GM12878 (cell line): ENCODE measurements around the gene SF1. TPM values are rescaled to one million over a fixed set of nuclear protein-coding genes. Genes with fewer than 3 reads are reported as not detected.
A peak's percentile ranks its signal among the peaks of the same experiment; 100 is the strongest.

Experiments
- CBX5 ChIP-seq: sonication (generic); IDR thresholded peaks from 2 replicates; pipeline ENCODE4 v1.6.1; 2016; ENCODE audit warnings: low read depth, moderate library complexity, mild to moderate bottlenecking, inconsistent platforms
- CEBPZ ChIP-seq: fragments of 150-350 bp; IDR thresholded peaks from 2 replicates; pipeline ENCODE4 v1.6.1; 2016; ENCODE audit warnings: low read depth, low read length
- CHD2 ChIP-seq: IDR thresholded peaks from 2 replicates; pipeline ENCODE4 v1.6.1; 2011; ENCODE audit warnings: low read depth, low read length, improper control_type of control experiment, borderline replicate concordance
- CHD4 ChIP-seq: fragments of 200-600 bp; sonication (generic); IDR thresholded peaks from 2 replicates; pipeline ENCODE4 v1.6.1; 2016; ENCODE audit warnings: mild to moderate bottlenecking
- ETV6 ChIP-seq, 2 experiments: fragments of 450-650 bp in 1 of 2; IDR thresholded peaks in 1 of 2; conservative IDR thresholded peaks in 1 of 2; 2 replicates each; pipeline ENCODE4 v1.6.1; 2014; ENCODE audit warnings: antibody characterized with exemption in 1 of 2, borderline replicate concordance in 1 of 2, low read depth in 1 of 2, mild to moderate bottlenecking in 1 of 2, moderate library complexity in 1 of 2
- EZH2 ChIP-seq: IDR thresholded peaks from 2 replicates; pipeline ENCODE4 v1.6.1; 2012; ENCODE audit warnings: low read depth, mild to moderate bottlenecking, control low read depth, inconsistent platforms, low read length, borderline replicate concordance; ENCODE audit not compliant: control insufficient read depth
- FOXM1 ChIP-seq: IDR thresholded peaks from 2 replicates; pipeline ENCODE4 v1.6.1; 2012; ENCODE audit warnings: low read depth, mild to moderate bottlenecking, inconsistent platforms, low read length, moderate library complexity
- GABPA ChIP-seq: IDR thresholded peaks from 2 replicates; pipeline ENCODE4 v1.6.1; 2014; ENCODE audit warnings: antibody characterized with exemption, low read depth, mild to moderate bottlenecking, inconsistent platforms
- IKZF2 ChIP-seq, 2 experiments: fragments of 450-650 bp; IDR thresholded peaks; 2 replicates each; pipeline ENCODE4 v1.6.1; 2017; ENCODE audit warnings: mild to moderate bottlenecking in 2 of 2, moderate library complexity in 2 of 2
- IRF5 ChIP-seq: fragments of 450-650 bp; IDR thresholded peaks from 2 replicates; pipeline ENCODE4 v1.6.1; 2017; ENCODE audit warnings: borderline replicate concordance
- MEF2B ChIP-seq: fragments of 450-650 bp; IDR thresholded peaks from 2 replicates; pipeline ENCODE4 v1.6.1; 2018; ENCODE audit warnings: mild to moderate bottlenecking, moderate library complexity; ENCODE audit not compliant: partially characterized antibody, poor library complexity, severe bottlenecking
- NBN ChIP-seq: fragments of 450-650 bp; IDR thresholded peaks from 2 replicates; pipeline ENCODE4 v1.6.1; 2016
- PAX8 ChIP-seq: fragments of 450-650 bp; IDR thresholded peaks from 2 replicates; pipeline ENCODE4 v1.6.1; 2017; ENCODE audit warnings: mild to moderate bottlenecking, moderate library complexity
- POLR2AphosphoS5 ChIP-seq: IDR thresholded peaks from 2 replicates; pipeline ENCODE4 v1.6.1; 2011; ENCODE audit warnings: mild to moderate bottlenecking, low read length, inconsistent platforms
- WRNIP1 ChIP-seq: IDR thresholded peaks from 2 replicates; pipeline ENCODE4 v1.6.1; 2011; ENCODE audit warnings: low read depth, low read length, improper control_type of control experiment, borderline replicate concordance
- YBX1 ChIP-seq: fragments of 450-650 bp; IDR thresholded peaks from 2 replicates; pipeline ENCODE4 v1.6.1; 2016; ENCODE audit warnings: antibody characterized with exemption
- polyA plus RNA-seq, 11 experiments: library from polyadenylated mRNA; depleted of rRNA in 4 of 11; unstranded in 6 of 11; stranded (reverse) in 5 of 11; fragments of >200 nt; fragmentation: Nextera tagmentation in 4 of 11; fragmentation: Illumina TruSeq in 1 of 11; extraction: Ambion mirVana in 4 of 11; extraction: Trizol in 1 of 11; gene quantifications; 1 replicate in 1 of 11; 2 replicates in 10 of 11; pipeline versions ENCODE4 v1.2.1 to v1.2.3, GENCODE V29; 2011 to 2016; ENCODE audit warnings: inconsistent platforms in 2 of 11, missing spikeins in 2 of 11, low read depth in 1 of 11
- total RNA-seq, 4 experiments: library from RNA; depleted of rRNA in 3 of 4; stranded (reverse); fragments of >200 nt in 3 of 4; fragmentation: Illumina TruSeq in 1 of 4; extraction: Trizol in 1 of 4; gene quantifications; 2 replicates each; pipeline versions ENCODE4 v1.2.1 to v1.2.3, GENCODE V29; 2013 to 2021
- TF ChIP-seq, protein P1 (sequence below): IDR thresholded peaks from 2 replicates; pipeline ENCODE4 v1.6.1; 2011; ENCODE audit warnings: low read depth, mild to moderate bottlenecking, low read length, moderate library complexity, borderline replicate concordance; ENCODE audit errors: extremely low read depth
- TF ChIP-seq, protein P2 (sequence below): IDR thresholded peaks from 2 replicates; pipeline ENCODE4 v1.6.1; 2012; ENCODE audit warnings: mild to moderate bottlenecking, low read depth, low read length
- TF ChIP-seq, protein P3 (sequence below): IDR thresholded peaks from 2 replicates; pipeline ENCODE4 v1.6.1; 2011; ENCODE audit warnings: mild to moderate bottlenecking, low read depth, low read length, moderate library complexity; ENCODE audit not compliant: insufficient replicate concordance

The SF1 gene
- total and polyA plus RNA-seq, 10 of the 15 experiments (the other 5 are each of a cell fraction or from before 2014, with no cell fraction given): 13.6 to 337 (median 103) TPM

GRCh38 chr11:64772303-64773018 lies 5.9 kb downstream of the SF1 start (continued):
- TF ChIP-seq, protein P1, sequence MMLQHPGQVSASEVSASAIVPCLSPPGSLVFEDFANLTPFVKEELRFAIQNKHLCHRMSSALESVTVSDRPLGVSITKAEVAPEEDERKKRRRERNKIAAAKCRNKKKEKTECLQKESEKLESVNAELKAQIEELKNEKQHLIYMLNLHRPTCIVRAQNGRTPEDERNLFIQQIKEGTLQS: no peak
- TF ChIP-seq CHD2: no peak
- no peak; a peak in 1 of 4 replicates for TF ChIP-seq ETV6 (conservative IDR thresholded peaks at IDR 0.05 in 1 of 2, IDR thresholded peaks at IDR 0.05 in 1 of 2; ENCODE audit: borderline replicate concordance in 1 of 2, low read depth in 1 of 2)
- TF ChIP-seq, protein P2, sequence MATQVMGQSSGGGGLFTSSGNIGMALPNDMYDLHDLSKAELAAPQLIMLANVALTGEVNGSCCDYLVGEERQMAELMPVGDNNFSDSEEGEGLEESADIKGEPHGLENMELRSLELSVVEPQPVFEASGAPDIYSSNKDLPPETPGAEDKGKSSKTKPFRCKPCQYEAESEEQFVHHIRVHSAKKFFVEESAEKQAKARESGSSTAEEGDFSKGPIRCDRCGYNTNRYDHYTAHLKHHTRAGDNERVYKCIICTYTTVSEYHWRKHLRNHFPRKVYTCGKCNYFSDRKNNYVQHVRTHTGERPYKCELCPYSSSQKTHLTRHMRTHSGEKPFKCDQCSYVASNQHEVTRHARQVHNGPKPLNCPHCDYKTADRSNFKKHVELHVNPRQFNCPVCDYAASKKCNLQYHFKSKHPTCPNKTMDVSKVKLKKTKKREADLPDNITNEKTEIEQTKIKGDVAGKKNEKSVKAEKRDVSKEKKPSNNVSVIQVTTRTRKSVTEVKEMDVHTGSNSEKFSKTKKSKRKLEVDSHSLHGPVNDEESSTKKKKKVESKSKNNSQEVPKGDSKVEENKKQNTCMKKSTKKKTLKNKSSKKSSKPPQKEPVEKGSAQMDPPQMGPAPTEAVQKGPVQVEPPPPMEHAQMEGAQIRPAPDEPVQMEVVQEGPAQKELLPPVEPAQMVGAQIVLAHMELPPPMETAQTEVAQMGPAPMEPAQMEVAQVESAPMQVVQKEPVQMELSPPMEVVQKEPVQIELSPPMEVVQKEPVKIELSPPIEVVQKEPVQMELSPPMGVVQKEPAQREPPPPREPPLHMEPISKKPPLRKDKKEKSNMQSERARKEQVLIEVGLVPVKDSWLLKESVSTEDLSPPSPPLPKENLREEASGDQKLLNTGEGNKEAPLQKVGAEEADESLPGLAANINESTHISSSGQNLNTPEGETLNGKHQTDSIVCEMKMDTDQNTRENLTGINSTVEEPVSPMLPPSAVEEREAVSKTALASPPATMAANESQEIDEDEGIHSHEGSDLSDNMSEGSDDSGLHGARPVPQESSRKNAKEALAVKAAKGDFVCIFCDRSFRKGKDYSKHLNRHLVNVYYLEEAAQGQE: no peak
- TF ChIP-seq GABPA: no peak
- no peak for TF ChIP-seq YBX1
- no peak for TF ChIP-seq CBX5
- no peak for TF ChIP-seq WRNIP1
- TF ChIP-seq POLR2AphosphoS5: no peak; the same call in none of the 2 replicates
- TF ChIP-seq NBN: peak; percentile 65; the same call in 1 of the 2 replicates
- TF ChIP-seq CHD4: no peak
- no peak; the same call in 1 of the 2 replicates for TF ChIP-seq FOXM1
- no peak for TF ChIP-seq IKZF2 (IDR thresholded peaks at IDR 0.05)
- no peak for TF ChIP-seq EZH2
- no peak for TF ChIP-seq PAX8
- TF ChIP-seq, protein P3, sequence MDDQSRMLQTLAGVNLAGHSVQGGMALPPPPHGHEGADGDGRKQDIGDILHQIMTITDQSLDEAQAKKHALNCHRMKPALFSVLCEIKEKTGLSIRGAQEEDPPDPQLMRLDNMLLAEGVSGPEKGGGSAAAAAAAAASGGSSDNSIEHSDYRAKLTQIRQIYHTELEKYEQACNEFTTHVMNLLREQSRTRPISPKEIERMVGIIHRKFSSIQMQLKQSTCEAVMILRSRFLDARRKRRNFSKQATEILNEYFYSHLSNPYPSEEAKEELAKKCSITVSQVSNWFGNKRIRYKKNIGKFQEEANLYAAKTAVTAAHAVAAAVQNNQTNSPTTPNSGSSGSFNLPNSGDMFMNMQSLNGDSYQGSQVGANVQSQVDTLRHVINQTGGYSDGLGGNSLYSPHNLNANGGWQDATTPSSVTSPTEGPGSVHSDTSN: no peak
- TF ChIP-seq CEBPZ: no peak
- TF ChIP-seq IRF5: no peak
- TF ChIP-seq MEF2B: peak; percentile 17
